OCI-LY1 (cell line): ENCODE data around the gene CCDC7.

ENCODE experiments used
- H2AFZ ChIP-seq: fragments of 200-600 bp; sonication (generic), shearing (Covaris generic); 2 replicates; pipeline ENCODE4 v1.6.0; 2014; ENCODE audit warnings: antibody characterized with exemption, mild to moderate bottlenecking, low read length
- H3F3A ChIP-seq: fragments of 200-600 bp; sonication (generic), shearing (Covaris generic); 2 replicates; pipeline ENCODE4 v1.6.0; 2014; ENCODE audit warnings: mild to moderate bottlenecking, antibody characterized with exemption, low read length, moderate library complexity; ENCODE audit not compliant: insufficient read depth
- H3K27ac ChIP-seq: fragments of 200-600 bp; sonication (generic); 2 replicates; pipeline ENCODE4 v1.5.1; 2014; ENCODE audit warnings: low read length, mixed run types, mild to moderate bottlenecking, low read depth; ENCODE audit not compliant: poor library complexity, severe bottlenecking
- H3K27me3 ChIP-seq: fragments of 200-600 bp; sonication (generic); 2 replicates; pipeline ENCODE4 v1.6.0; 2014; ENCODE audit warnings: antibody characterized with exemption, mild to moderate bottlenecking, low read length, moderate library complexity; ENCODE audit not compliant: insufficient read depth
- H3K36me3 ChIP-seq: fragments of 200-600 bp; sonication (generic); 2 replicates; pipeline ENCODE4 v1.6.1; 2014; ENCODE audit warnings: mild to moderate bottlenecking, antibody characterized with exemption, low read length, moderate library complexity, mixed read lengths; ENCODE audit not compliant: insufficient read depth
- H3K4me1 ChIP-seq: fragments of 200-600 bp; sonication (generic); 2 replicates; pipeline ENCODE4 v1.5.1; 2014; ENCODE audit warnings: mild to moderate bottlenecking, low read length, moderate library complexity; ENCODE audit not compliant: insufficient read depth, severe bottlenecking
- H3K4me2 ChIP-seq: fragments of 200-600 bp; sonication (generic), shearing (Covaris generic); 2 replicates; pipeline ENCODE4 v1.6.1; 2014; ENCODE audit warnings: low read length
- H3K4me3 ChIP-seq: fragments of 200-600 bp; sonication (generic); 2 replicates; pipeline ENCODE4 v1.5.1; 2014; ENCODE audit warnings: low read length, low read depth, mild to moderate bottlenecking, mixed read lengths; ENCODE audit not compliant: poor library complexity, severe bottlenecking
- H3K79me2 ChIP-seq: fragments of 200-600 bp; shearing (Covaris generic); 2 replicates; pipeline ENCODE4 v1.6.1; 2016; ENCODE audit warnings: mixed run types, low read length, mixed read lengths; ENCODE audit not compliant: insufficient read depth
- H3K9ac ChIP-seq: fragments of 200-600 bp; sonication (generic), shearing (Covaris generic); 2 replicates; pipeline ENCODE4 v1.6.1; 2014; ENCODE audit warnings: mild to moderate bottlenecking, low read length, mixed read lengths
- H3K9me2 ChIP-seq: fragments of 200-600 bp; sonication (generic), shearing (Covaris generic); 2 replicates; pipeline ENCODE4 v1.6.1; 2014; ENCODE audit warnings: low read depth, mild to moderate bottlenecking, low read length, mixed read lengths
- H3K9me3 ChIP-seq: fragments of 200-600 bp; shearing (Covaris generic); 2 replicates; pipeline ENCODE4 v1.6.1; 2014; ENCODE audit warnings: low read length, mixed read lengths
- H4K20me1 ChIP-seq: fragments of 200-600 bp; sonication (generic), shearing (Covaris generic); 2 replicates; pipeline ENCODE4 v1.6.0; 2016; ENCODE audit warnings: mild to moderate bottlenecking, low read length; ENCODE audit not compliant: insufficient read depth
- EZH2 ChIP-seq: fragments of 200-600 bp; sonication (generic), shearing (Covaris generic); IDR thresholded peaks from 2 replicates; pipeline ENCODE4 v1.8.0; 2017; ENCODE audit warnings: borderline replicate concordance, mixed run types, mild to moderate bottlenecking, antibody characterized with exemption, low read length, moderate library complexity, mixed read lengths
- TF ChIP-seq, protein P1 (sequence below): fragments of 200-600 bp; sonication (generic), shearing (Covaris generic); IDR thresholded peaks from 2 replicates; pipeline ENCODE4 v1.5.1; 2017; ENCODE audit warnings: mild to moderate bottlenecking, antibody characterized with exemption, low read length, moderate library complexity, mixed read lengths

CCDC7 gene

GRCh38 chr10:32851301-32851700, 405.4 kb downstream of the CCDC7 start:
- no peak overlapping the region for H3K4me2 ChIP-seq
- no peaks in the 10 kb centered on the region for H3K27me3 ChIP-seq
- H3K36me3 ChIP-seq, result no peaks in the 10 kb centered on the region
- H3K27ac ChIP-seq, result no peak overlapping the region
- H3K9me3 ChIP-seq, result no peaks in the 10 kb centered on the region
- H3K4me1 ChIP-seq, result no peaks in the 10 kb centered on the region
- no peaks in the 10 kb centered on the region for H3K79me2 ChIP-seq
- no peaks in the 10 kb centered on the region for H4K20me1 ChIP-seq
- TF ChIP-seq, protein P1, sequence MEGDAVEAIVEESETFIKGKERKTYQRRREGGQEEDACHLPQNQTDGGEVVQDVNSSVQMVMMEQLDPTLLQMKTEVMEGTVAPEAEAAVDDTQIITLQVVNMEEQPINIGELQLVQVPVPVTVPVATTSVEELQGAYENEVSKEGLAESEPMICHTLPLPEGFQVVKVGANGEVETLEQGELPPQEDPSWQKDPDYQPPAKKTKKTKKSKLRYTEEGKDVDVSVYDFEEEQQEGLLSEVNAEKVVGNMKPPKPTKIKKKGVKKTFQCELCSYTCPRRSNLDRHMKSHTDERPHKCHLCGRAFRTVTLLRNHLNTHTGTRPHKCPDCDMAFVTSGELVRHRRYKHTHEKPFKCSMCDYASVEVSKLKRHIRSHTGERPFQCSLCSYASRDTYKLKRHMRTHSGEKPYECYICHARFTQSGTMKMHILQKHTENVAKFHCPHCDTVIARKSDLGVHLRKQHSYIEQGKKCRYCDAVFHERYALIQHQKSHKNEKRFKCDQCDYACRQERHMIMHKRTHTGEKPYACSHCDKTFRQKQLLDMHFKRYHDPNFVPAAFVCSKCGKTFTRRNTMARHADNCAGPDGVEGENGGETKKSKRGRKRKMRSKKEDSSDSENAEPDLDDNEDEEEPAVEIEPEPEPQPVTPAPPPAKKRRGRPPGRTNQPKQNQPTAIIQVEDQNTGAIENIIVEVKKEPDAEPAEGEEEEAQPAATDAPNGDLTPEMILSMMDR, result no peak
- no peak for TF ChIP-seq EZH2
- H3K4me3 ChIP-seq, result no peak overlapping the region
- no peaks in the 10 kb centered on the region for H3F3A ChIP-seq
- no peak overlapping the region for H2AFZ ChIP-seq
- no peaks in the 10 kb centered on the region for H3K9me2 ChIP-seq
- H3K9ac ChIP-seq, result no peak overlapping the region

GRCh38 chr10:32854435-32854834, 408.5 kb downstream of the CCDC7 start:
- Histone ChIP-seq H3K4me1 (no peaks in the 10 kb centered on the region), H3K79me2 (no peaks in the 10 kb centered on the region), H3K9ac (no peak overlapping the region), H3F3A (no peaks in the 10 kb centered on the region), H3K27ac (no peak overlapping the region), H2AFZ (no peak overlapping the region), H3K9me3 (no peaks in the 10 kb centered on the region), H3K36me3 (no peaks in the 10 kb centered on the region), H3K9me2 (no peaks in the 10 kb centered on the region), H4K20me1 (no peaks in the 10 kb centered on the region), H3K27me3 (no peaks in the 10 kb centered on the region), H3K4me2 (no peak overlapping the region), H3K4me3 (no peak overlapping the region)
- TF ChIP-seq EZH2, result no peak
- TF ChIP-seq, protein P1, result no peak

DNA sequence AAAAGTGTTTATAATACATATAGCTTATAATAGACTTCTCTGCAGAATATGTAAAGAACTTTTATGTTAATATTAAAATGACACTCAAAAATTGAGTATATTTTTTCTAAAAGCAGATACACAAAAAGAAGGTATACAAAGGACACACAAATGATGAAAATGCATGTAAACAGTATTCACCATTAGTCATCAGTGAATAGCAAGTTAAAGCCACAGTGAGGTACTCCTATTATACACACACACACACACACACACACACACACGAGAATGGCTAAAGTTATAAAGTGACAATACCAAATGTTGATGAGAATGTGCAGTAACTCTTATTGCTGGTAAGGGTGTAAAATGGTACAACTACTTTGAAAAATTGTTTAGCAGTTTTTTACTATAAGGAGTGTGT, 419.2 kb downstream of the CCDC7 start:
- Histone ChIP-seq H4K20me1 (no peaks in the 10 kb centered on the region), H3K36me3 (no peaks in the 10 kb centered on the region), H3K79me2 (no peaks in the 10 kb centered on the region), H3K9me3 (no peaks in the 10 kb centered on the region), H3K9ac (no peak overlapping the region), H3K4me1 (no peaks in the 10 kb centered on the region), H3K4me2 (no peak overlapping the region), H3K9me2 (no peaks in the 10 kb centered on the region), H3K27ac (no peak overlapping the region), H3K27me3 (no peaks in the 10 kb centered on the region), H2AFZ (no peak overlapping the region), H3F3A (no peaks in the 10 kb centered on the region), H3K4me3 (no peak overlapping the region)
- TF ChIP-seq EZH2, result no peak
- TF ChIP-seq, protein P1, result no peak
